ENCODE measurements around the gene NT5M.
A peak's percentile ranks its signal among the peaks of the same experiment; 100 is the strongest.

NT5M gene

GRCh38 chr17:17303847-17304490 lies 796 bp downstream of the NT5M start:
- no peak for DNase-seq

- DNase-seq = no peak
Measured at GRCh38 chr17:17304521-17304985, 1.4 kb downstream of the NT5M start.

GRCh38 chr17:17305281-17305801 lies 2.2 kb downstream of the NT5M start:
- DNase-seq = no peak

- no peak for DNase-seq
Measured at GRCh38 chr17:17309356-17309755, 6.2 kb downstream of the NT5M start.

- no peak for DNase-seq
Measured at GRCh38 chr17:17313350-17313991, 10.3 kb downstream of the NT5M start.

GRCh38 chr17:17314501-17315071 lies 11.4 kb downstream of the NT5M start:
- no peak for DNase-seq

- DNase-seq = no peak
Measured at GRCh38 chr17:17315142-17315821, 12.1 kb downstream of the NT5M start.

GRCh38 chr17:17320188-17320910 lies 17.2 kb downstream of the NT5M start:
- no peak for DNase-seq

- no peak for DNase-seq
Measured at GRCh38 chr17:17320911-17321220, 17.7 kb downstream of the NT5M start.

GRCh38 chr17:17321356-17322025 lies 18.3 kb downstream of the NT5M start:
- DNase-seq = no peak

GRCh38 chr17:17322516-17323510 lies 19.6 kb downstream of the NT5M start:
- no peak for DNase-seq

GRCh38 chr17:17324616-17325015 lies 21.4 kb downstream of the NT5M start:
- DNase-seq = no peak

GRCh38 chr17:17325228-17325627 lies 22.1 kb downstream of the NT5M start:
- DNase-seq = no peak

- DNase-seq = no peak
Measured at GRCh38 chr17:17325816-17326215, 22.6 kb downstream of the NT5M start.

- DNase-seq = no peak
Measured at GRCh38 chr17:17326275-17326875, 23.2 kb downstream of the NT5M start.

- no peak for DNase-seq
Measured at GRCh38 chr17:17328251-17328650, 25.1 kb downstream of the NT5M start.

GRCh38 chr17:17341452-17341851 lies 38.3 kb downstream of the NT5M start:
- peak; percentile 10 for DNase-seq

GRCh38 chr17:17342242-17342945 lies 39.2 kb downstream of the NT5M start:
- DNase-seq = peak; percentile 16

- peak; percentile 14 for DNase-seq
Measured at GRCh38 chr17:17343160-17343735, 40.1 kb downstream of the NT5M start.

All from right hindlimb (tissue), 1 donor.